ENCODE measurements around the gene UNC5B. TPM values are rescaled to one million over a fixed set of nuclear protein-coding genes. Genes with fewer than 3 reads are reported as not detected.

UNC5B gene
- total RNA-seq, 1 experiment from 2014 or later, result 22.0 TPM

GRCh38 chr10:71316056-71316785 is 103.9 kb downstream of the UNC5B start:
- Histone ChIP-seq H3K4me1 (ENCODE audit: control insufficient read depth in 1 of 2, insufficient read depth in 2 of 2, low read length in 2 of 2) (peaks cover 7 to 20% of the 10 kb centered on the region in 2 experiments; a peak in 3 of 4 replicates), H3K4me3 (replicated peaks in 1 of 2; ENCODE audit: low read depth in 1 of 2, low read length in 2 of 2) (no peak overlapping the region), H3K27ac (ENCODE audit: low read depth, low read length) (no peak overlapping the region), H3K4me2 (ENCODE audit: low read length) (no peak overlapping the region), H3K79me2 (ENCODE audit: insufficient read depth, low read length) (no peaks in the 10 kb centered on the region), H2AFZ (ENCODE audit: low read depth, low read length, poor library complexity, severe bottlenecking) (no peak overlapping the region), H4K20me1 (ENCODE audit: insufficient read depth) (no peaks in the 10 kb centered on the region), H3K27me3 (ENCODE audit: insufficient read depth, low read length) (no peaks in the 10 kb centered on the region), H3K9me2 (ENCODE audit: insufficient read depth) (no peaks in the 10 kb centered on the region), H3K9me3 (ENCODE audit: control insufficient read depth in 1 of 2, insufficient read depth in 1 of 2, low read depth in 1 of 2, low read length in 2 of 2) (no peaks in the 10 kb centered on the region), H3K36me3 (ENCODE audit: control insufficient read depth in 1 of 2, insufficient read depth in 2 of 2, low read length in 2 of 2) (no peaks in the 10 kb centered on the region), H3K9ac (ENCODE audit: low read length) (no peak overlapping the region)
- no TSS peak for BruUV-seq (replicated peaks)
- intact Hi-C loops (cut with micrococcal nuclease), result loop anchor here (5.0 to 10.0 kb wide), 3 partner anchors 256 to 306 kb away; no protein-coding TSS in a partner anchor
- RAD21 ChIA-PET (ENCODE audit: low non-redundant PET in 1 of 2, low total read pairs in 2 of 2, uncharacterized antibody in 2 of 2, unreplicated experiment in 2 of 2), result interaction anchor here in 1 of 2 experiments (0.8 kb wide), 1 partner anchor 393 kb away, joined by 4 read pairs; no protein-coding TSS in a partner anchor
- POLR2A ChIA-PET, result no interaction called here
- no peak for ATAC-seq
- no peak for TF ChIP-seq POLR2A (IDR thresholded peaks at IDR 0.05; ENCODE audit: borderline replicate concordance, extremely low read depth, insufficient read depth, insufficient read length)
- no peak for TF ChIP-seq ZFX (IDR thresholded peaks at IDR 0.05)
- no peak for TF ChIP-seq SP1 (IDR thresholded peaks at IDR 0.05; ENCODE audit: low read depth)
- no peak for TF ChIP-seq EZH2phosphoT487 (IDR thresholded peaks at IDR 0.05; ENCODE audit: borderline replicate concordance)
- no peak for TF ChIP-seq POLR2AphosphoS5 (IDR thresholded peaks at IDR 0.05; ENCODE audit: low read depth, low read length)
- no peak for TF ChIP-seq CTCF (IDR thresholded peaks at IDR 0.05 in 2 of 3, conservative IDR thresholded peaks at IDR 0.05 in 1 of 3; ENCODE audit: borderline replicate concordance in 1 of 3, insufficient read depth in 1 of 3, low read depth in 2 of 3, low read length in 2 of 3)
- TF ChIP-seq EGR1 (IDR thresholded peaks at IDR 0.05; ENCODE audit: low read depth), result no peak
- no peak for TF ChIP-seq CBX3 (IDR thresholded peaks at IDR 0.05; ENCODE audit: low read depth)
- no peak for TF ChIP-seq ZBTB33 (IDR thresholded peaks at IDR 0.05; ENCODE audit: extremely low read depth, insufficient replicate concordance, low read length)
- TF ChIP-seq, protein P1, sequence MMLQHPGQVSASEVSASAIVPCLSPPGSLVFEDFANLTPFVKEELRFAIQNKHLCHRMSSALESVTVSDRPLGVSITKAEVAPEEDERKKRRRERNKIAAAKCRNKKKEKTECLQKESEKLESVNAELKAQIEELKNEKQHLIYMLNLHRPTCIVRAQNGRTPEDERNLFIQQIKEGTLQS (IDR thresholded peaks at IDR 0.05), result no peak
- TF ChIP-seq YY1 (IDR thresholded peaks at IDR 0.05; ENCODE audit: extremely low read depth, insufficient replicate concordance, low read depth, low read length), result no peak
- TF ChIP-seq, protein P2, sequence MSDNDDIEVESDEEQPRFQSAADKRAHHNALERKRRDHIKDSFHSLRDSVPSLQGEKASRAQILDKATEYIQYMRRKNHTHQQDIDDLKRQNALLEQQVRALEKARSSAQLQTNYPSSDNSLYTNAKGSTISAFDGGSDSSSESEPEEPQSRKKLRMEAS (IDR thresholded peaks at IDR 0.05), result no peak
- TF ChIP-seq SRF (IDR thresholded peaks at IDR 0.05; ENCODE audit: low read depth), result no peak
- no peak for DNase-seq (ENCODE audit: low read depth, low spot score)
- CTCF ChIA-PET, result interaction anchor here (0.7 to 5.6 kb wide), 6 partner anchors 239 to 580 kb away, joined by 3 to 38 read pairs (median 4); no protein-coding TSS in a partner anchor

All from HCT116 (cell line).